Measurements from ENCODE around the gene TMEM255B. TPM values are rescaled to one million over a fixed set of nuclear protein-coding genes. Genes with fewer than 3 reads are reported as not detected.

TMEM255B gene
- total RNA-seq, 1 experiment from 2014 or later, result 0.61 TPM

- TF ChIP-seq EZH2 (IDR thresholded peaks at IDR 0.05; ENCODE audit: low read depth) (no peak), CTCF (conservative IDR thresholded peaks at IDR 0.05) (no peak)
- no TSS peak for BruUV-seq (replicated peaks)
- Histone ChIP-seq H3F3A (ENCODE audit: insufficient read depth, low read depth) (peaks cover 24% of the 10 kb centered on the region), H3K36me3 (ENCODE audit: low read depth) (no peaks in the 10 kb centered on the region), H3K27me3 (ENCODE audit: insufficient read depth, low read depth) (no peaks in the 10 kb centered on the region), H4K20me1 (ENCODE audit: insufficient read depth) (no peaks in the 10 kb centered on the region), H3K4me2 (no peak overlapping the region), H3K9me3 (ENCODE audit: insufficient read depth, low read depth) (no peaks in the 10 kb centered on the region), H3K4me1 (replicated peaks; ENCODE audit: insufficient read depth) (peaks cover 59% of the 10 kb centered on the region), H3K79me2 (ENCODE audit: low read depth) (no peaks in the 10 kb centered on the region), H3K27ac (no peak overlapping the region), H3K4me3 (no peak overlapping the region), H2AFZ (no peak overlapping the region), H3K9me2 (ENCODE audit: insufficient read depth) (no peaks in the 10 kb centered on the region)
- intact Hi-C loops (cut with micrococcal nuclease; ENCODE audit: unreplicated experiment), result loop anchor here (5.0 to 10.0 kb wide), 2 partner anchors 108 to 230 kb away; no protein-coding TSS in a partner anchor
- CTCF ChIA-PET, result no interaction called here
- no peak for DNase-seq
- POLR2A ChIA-PET (ENCODE audit: unreplicated experiment), result interaction anchor here (0.6 kb wide), 1 partner anchor 479 kb away, joined by 7 read pairs; no protein-coding TSS in a partner anchor
Measured at GRCh38 chr13:113834496-113835200, 75.6 kb downstream of the TMEM255B start.

- no TSS peak for BruUV-seq (replicated peaks)
- no peak overlapping the region for H3K4me2 ChIP-seq
- TF ChIP-seq CTCF (conservative IDR thresholded peaks at IDR 0.05) (no peak), EZH2 (IDR thresholded peaks at IDR 0.05; ENCODE audit: low read depth) (no peak)
- no peaks in the 10 kb centered on the region for H3K36me3 ChIP-seq (ENCODE audit: low read depth)
- H3K9me2 ChIP-seq (ENCODE audit: insufficient read depth), result no peaks in the 10 kb centered on the region
- H3K79me2 ChIP-seq (ENCODE audit: low read depth), result no peaks in the 10 kb centered on the region
- H4K20me1 ChIP-seq (ENCODE audit: insufficient read depth), result no peaks in the 10 kb centered on the region
- H2AFZ ChIP-seq, result no peak overlapping the region
- H3K9me3 ChIP-seq (ENCODE audit: insufficient read depth, low read depth), result no peaks in the 10 kb centered on the region
- peaks cover 52% of the 10 kb centered on the region for H3K4me1 ChIP-seq (replicated peaks; ENCODE audit: insufficient read depth)
- no peak overlapping the region for H3K27ac ChIP-seq
- no peaks in the 10 kb centered on the region for H3K27me3 ChIP-seq (ENCODE audit: insufficient read depth, low read depth)
- ChIA-PET POLR2A (ENCODE audit: unreplicated experiment) (no interaction called here), CTCF (no interaction called here)
- no peak for DNase-seq
- H3F3A ChIP-seq (ENCODE audit: insufficient read depth, low read depth), result peaks cover 24% of the 10 kb centered on the region
- intact Hi-C loops (cut with micrococcal nuclease; ENCODE audit: unreplicated experiment), result loop anchor here (2.0 to 10.0 kb wide), 3 partner anchors 15 to 229 kb away; no protein-coding TSS in a partner anchor
- no peak overlapping the region for H3K4me3 ChIP-seq
Measured at GRCh38 chr13:113835461-113836270, 76.6 kb downstream of the TMEM255B start.

DNA sequence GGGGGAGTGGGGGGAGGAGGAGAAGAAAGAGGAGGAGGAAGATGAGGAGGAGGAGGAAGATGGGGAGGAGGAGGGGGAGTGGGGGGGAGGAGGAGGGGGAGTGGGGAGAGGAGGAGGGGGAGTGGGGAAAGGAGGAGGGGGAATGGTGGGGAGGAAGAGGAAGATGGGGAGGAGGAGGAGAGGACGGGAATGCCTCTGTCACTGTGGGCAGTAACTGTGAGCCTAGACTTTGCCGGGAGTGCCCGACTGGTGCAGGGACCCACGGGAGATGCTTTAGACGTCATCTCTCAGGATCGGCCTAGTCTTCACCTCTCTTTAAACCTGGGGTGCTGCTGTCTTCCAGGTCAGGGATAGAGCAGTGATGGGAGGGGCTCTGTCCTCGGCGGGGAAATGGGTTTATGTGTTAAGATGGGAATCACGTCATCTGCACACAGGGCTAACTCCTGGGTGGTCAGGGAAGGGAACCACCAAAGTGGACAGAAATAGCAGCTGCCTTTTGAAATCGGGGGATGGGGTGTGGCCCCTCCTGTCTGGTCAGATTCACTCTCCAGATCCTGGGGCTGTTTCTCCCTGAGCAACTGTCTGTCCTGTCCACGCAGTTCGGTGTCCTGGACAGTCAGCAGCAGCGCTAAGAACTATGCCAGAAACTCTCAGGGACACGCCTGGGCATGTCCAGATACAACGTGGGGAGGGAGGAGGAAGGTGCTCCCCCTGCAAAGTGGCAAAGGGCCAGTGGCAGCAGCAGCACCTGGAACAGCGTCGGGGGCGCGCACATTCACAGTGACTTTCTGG, 77.9 kb downstream of the TMEM255B start:
- POLR2A ChIA-PET (ENCODE audit: unreplicated experiment), result interaction anchor here (0.5 to 0.6 kb wide), 2 partner anchors 51 to 105 kb away, joined by 3 to 4 read pairs; no protein-coding TSS in a partner anchor
- no peaks in the 10 kb centered on the region for H3K27me3 ChIP-seq (ENCODE audit: insufficient read depth, low read depth)
- H3K9me3 ChIP-seq (ENCODE audit: insufficient read depth, low read depth), result no peaks in the 10 kb centered on the region
- no peak overlapping the region for H3K27ac ChIP-seq
- peak in 1 of 2 experiments; percentile 77 for DNase-seq
- peaks cover 24% of the 10 kb centered on the region for H3F3A ChIP-seq (ENCODE audit: insufficient read depth, low read depth)
- H3K36me3 ChIP-seq (ENCODE audit: low read depth), result no peaks in the 10 kb centered on the region
- no peak overlapping the region for H3K4me3 ChIP-seq
- BruUV-seq (replicated peaks), result TSS peak; percentile 23
- H3K4me2 ChIP-seq, result peak overlapping the region; percentile 59
- no peaks in the 10 kb centered on the region for H3K9me2 ChIP-seq (ENCODE audit: insufficient read depth)
- no peaks in the 10 kb centered on the region for H3K79me2 ChIP-seq (ENCODE audit: low read depth)
- CTCF ChIA-PET, result no interaction called here
- H3K4me1 ChIP-seq (replicated peaks; ENCODE audit: insufficient read depth), result peaks cover 41% of the 10 kb centered on the region
- no peak for TF ChIP-seq CTCF (conservative IDR thresholded peaks at IDR 0.05)
- TF ChIP-seq EZH2 (IDR thresholded peaks at IDR 0.05; ENCODE audit: low read depth), result no peak
- intact Hi-C loops (cut with micrococcal nuclease; ENCODE audit: unreplicated experiment), result loop anchor here (1.0 to 10.0 kb wide), 4 partner anchors 16 to 228 kb away; no protein-coding TSS in a partner anchor
- H2AFZ ChIP-seq, result no peak overlapping the region
- no peaks in the 10 kb centered on the region; the same call in 1 of the 2 replicates for H4K20me1 ChIP-seq (ENCODE audit: insufficient read depth)
